ENCODE measurements around the gene SAMD4A.

GRCh38 chr14:54785136-54785777 lies 218.3 kb downstream of the SAMD4A start:
- TF ChIP-seq, protein P1, sequence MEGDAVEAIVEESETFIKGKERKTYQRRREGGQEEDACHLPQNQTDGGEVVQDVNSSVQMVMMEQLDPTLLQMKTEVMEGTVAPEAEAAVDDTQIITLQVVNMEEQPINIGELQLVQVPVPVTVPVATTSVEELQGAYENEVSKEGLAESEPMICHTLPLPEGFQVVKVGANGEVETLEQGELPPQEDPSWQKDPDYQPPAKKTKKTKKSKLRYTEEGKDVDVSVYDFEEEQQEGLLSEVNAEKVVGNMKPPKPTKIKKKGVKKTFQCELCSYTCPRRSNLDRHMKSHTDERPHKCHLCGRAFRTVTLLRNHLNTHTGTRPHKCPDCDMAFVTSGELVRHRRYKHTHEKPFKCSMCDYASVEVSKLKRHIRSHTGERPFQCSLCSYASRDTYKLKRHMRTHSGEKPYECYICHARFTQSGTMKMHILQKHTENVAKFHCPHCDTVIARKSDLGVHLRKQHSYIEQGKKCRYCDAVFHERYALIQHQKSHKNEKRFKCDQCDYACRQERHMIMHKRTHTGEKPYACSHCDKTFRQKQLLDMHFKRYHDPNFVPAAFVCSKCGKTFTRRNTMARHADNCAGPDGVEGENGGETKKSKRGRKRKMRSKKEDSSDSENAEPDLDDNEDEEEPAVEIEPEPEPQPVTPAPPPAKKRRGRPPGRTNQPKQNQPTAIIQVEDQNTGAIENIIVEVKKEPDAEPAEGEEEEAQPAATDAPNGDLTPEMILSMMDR (conservative IDR thresholded peaks at IDR 0.05 in 1 of 2, IDR thresholded peaks at IDR 0.05 in 1 of 2; ENCODE audit: extremely low read depth in 1 of 2, insufficient read depth in 1 of 2, low read depth in 1 of 2, low read length in 2 of 2): no peak
- TF ChIP-seq EZH2 (IDR thresholded peaks at IDR 0.05; ENCODE audit: borderline replicate concordance, low read length): no peak

Measured in mammary epithelial cell (primary cell).